ENCODE data around the gene CERS4.

The CERS4 gene

DNA sequence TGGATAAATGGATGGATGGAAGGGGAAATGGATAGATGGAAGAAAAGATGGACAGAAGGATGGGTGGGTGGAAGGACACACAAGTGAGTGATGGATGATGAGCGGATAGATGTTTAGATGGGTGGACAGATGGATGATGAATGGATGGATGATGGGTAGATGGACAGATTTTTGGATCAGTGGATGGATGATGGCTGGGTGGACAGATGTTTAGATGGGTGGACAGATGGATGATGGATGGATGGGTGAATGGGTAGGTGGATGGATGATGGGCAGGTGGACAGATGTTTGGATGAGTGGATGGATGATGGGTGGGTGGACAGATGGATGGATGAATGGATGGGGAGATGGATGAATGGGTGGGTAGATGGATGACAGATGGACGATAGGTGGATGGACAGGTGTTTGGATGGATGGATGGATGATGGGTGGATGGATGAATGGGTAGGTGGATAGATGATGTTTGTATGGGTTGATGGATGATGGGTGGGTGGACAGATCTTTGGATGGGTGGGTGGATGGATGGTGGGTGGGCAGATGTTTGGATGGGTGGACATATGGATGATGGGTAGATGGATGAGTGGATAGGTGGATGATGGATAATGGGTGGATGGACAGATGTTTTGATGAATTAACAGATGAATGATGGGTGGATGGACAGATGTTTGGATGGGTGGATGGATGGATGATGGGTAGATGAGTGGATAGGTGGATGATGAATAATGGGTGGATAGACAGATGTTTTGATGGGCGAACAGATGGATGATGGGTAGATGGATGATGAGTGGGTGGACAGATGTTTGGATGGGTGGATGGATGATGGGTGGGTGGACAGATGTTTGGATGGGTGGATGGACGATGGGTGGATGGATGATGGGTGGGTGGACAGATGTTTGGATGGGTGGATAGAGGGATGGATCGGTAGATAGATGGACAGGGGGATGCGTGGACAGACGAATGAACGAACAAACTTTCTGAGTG is 39.5 kb downstream of the CERS4 start:
- no peak overlapping the region for H3K27ac ChIP-seq
- TF ChIP-seq, protein P1, sequence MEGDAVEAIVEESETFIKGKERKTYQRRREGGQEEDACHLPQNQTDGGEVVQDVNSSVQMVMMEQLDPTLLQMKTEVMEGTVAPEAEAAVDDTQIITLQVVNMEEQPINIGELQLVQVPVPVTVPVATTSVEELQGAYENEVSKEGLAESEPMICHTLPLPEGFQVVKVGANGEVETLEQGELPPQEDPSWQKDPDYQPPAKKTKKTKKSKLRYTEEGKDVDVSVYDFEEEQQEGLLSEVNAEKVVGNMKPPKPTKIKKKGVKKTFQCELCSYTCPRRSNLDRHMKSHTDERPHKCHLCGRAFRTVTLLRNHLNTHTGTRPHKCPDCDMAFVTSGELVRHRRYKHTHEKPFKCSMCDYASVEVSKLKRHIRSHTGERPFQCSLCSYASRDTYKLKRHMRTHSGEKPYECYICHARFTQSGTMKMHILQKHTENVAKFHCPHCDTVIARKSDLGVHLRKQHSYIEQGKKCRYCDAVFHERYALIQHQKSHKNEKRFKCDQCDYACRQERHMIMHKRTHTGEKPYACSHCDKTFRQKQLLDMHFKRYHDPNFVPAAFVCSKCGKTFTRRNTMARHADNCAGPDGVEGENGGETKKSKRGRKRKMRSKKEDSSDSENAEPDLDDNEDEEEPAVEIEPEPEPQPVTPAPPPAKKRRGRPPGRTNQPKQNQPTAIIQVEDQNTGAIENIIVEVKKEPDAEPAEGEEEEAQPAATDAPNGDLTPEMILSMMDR (IDR thresholded peaks at IDR 0.05), result no peak
- TF ChIP-seq ZFX (IDR thresholded peaks at IDR 0.05; ENCODE audit: borderline replicate concordance), result no peak

- no peak overlapping the region for H3K27ac ChIP-seq
- no peak for TF ChIP-seq ZFX (IDR thresholded peaks at IDR 0.05; ENCODE audit: borderline replicate concordance)
- TF ChIP-seq, protein P1 (IDR thresholded peaks at IDR 0.05), result no peak
Observed at GRCh38 chr19:8250596-8250995, 41.4 kb downstream of the CERS4 start.

- TF ChIP-seq, protein P1 (IDR thresholded peaks at IDR 0.05), result no peak
- H3K27ac ChIP-seq, result no peak overlapping the region
Observed at GRCh38 chr19:8251025-8251472, 41.9 kb downstream of the CERS4 start.

- H3K27ac ChIP-seq, result no peak overlapping the region
Observed at GRCh38 chr19:8252922-8253589, 43.9 kb downstream of the CERS4 start.

GRCh38 chr19:8253678-8254077 is 44.5 kb downstream of the CERS4 start:
- TF ChIP-seq, protein P1 (IDR thresholded peaks at IDR 0.05), result no peak
- no peak for TF ChIP-seq ZFX (IDR thresholded peaks at IDR 0.05; ENCODE audit: borderline replicate concordance)

More at GRCh38 chr19:8252922-8253589, 43.9 kb downstream of the CERS4 start:
- TF ChIP-seq, protein P1 (IDR thresholded peaks at IDR 0.05), result peak; percentile 92
- no peak for TF ChIP-seq ZFX (IDR thresholded peaks at IDR 0.05; ENCODE audit: borderline replicate concordance)

DNA sequence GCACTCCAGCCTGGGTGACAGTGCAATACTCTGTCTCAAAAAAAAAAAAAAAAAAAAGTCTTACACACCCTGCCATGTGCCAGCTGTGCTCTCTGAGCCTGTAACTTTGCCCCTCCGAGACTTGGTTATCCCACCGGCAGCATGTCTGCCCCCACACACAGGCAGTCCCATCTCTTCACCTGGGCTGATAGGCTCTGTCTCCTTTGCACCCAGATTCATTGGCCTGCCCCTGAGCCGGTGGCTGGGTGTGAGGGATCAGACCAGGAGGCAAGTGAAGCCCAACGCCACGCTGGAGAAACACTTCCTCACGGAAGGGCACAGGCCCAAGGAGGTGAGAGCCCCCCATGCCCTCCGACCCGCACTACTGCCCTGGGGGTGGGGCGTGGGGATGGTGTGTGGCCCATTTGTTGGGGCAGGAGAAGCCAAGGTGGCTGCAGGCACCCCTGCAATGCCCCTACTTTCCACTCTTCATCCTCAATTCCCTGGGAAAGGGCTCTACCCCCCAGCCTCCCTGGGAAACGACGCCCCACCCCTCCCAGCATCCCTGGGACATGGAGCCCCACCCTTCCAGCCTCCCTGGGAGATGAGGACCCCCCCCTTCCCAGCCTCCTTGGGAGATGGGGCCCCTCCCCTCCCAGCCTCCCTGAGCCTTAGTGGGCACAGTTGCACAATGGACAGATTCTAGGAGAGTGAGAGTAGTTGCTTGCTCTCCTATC is 45.3 kb downstream of the CERS4 start:
- TF ChIP-seq ZFX (IDR thresholded peaks at IDR 0.05; ENCODE audit: borderline replicate concordance), result no peak
- TF ChIP-seq, protein P1 (IDR thresholded peaks at IDR 0.05), result no peak
- H3K27ac ChIP-seq, result no peak overlapping the region

More at GRCh38 chr19:8253678-8254077, 44.5 kb downstream of the CERS4 start:
- H3K27ac ChIP-seq, result no peak overlapping the region
